OCI-M2 (cell line): Measurements from ENCODE around the gene IGFBP5.

Source experiments
- DNase-seq: peaks from one replicate; lab custom pipeline; 2025; ENCODE audit not compliant: unreplicated experiment; lab: John Stamatoyannopoulos, UW

The IGFBP5 gene

DNA sequence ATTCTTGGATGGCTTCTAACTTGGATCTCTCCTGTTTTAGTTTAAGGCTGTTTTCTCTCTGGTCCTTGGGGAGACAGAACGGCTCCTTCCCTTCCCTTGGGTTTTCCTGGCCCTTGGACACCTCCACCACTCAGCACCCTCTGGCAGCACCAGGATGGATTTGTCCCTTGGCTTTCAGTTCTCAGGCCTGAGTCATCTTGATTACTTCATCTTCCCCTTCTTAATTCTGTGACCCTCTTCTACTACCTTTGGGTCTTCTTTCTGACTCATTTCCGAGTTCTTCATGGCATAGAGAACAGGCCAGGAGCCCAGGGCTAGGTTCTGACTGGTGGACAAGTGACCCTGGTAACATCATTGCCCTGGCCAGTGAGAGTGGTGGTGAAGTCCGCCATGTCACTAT is 47.2 kb downstream of the IGFBP5 start:
- no peak for DNase-seq

DNA sequence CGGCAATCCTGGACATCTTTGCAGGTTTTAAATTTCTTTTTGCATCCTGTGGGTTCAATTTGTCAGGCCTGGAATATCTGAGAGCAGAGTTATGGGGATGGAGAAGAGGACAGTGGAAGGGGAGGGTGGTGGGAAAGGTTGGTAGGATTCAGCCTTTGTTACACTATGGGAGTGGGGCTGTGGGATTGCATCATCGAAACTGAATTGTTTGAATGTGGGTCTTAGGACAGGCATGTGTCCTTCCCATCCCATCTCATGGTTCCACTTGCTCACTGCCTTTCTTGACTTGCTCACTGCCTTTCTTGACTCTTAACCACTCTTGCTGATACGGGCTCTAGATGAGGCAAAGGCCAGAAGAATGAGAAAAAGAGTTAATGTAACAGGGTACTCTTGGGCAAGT is 49.2 kb downstream of the IGFBP5 start:
- no peak for DNase-seq

GRCh38 chr2:216645636-216645950 is 49.8 kb downstream of the IGFBP5 start:
- DNase-seq, result no peak

- DNase-seq, result no peak
Observed at GRCh38 chr2:216644842-216645635, 50.3 kb downstream of the IGFBP5 start.

GRCh38 chr2:216643986-216644659 is 51.2 kb downstream of the IGFBP5 start:
- no peak for DNase-seq

DNA sequence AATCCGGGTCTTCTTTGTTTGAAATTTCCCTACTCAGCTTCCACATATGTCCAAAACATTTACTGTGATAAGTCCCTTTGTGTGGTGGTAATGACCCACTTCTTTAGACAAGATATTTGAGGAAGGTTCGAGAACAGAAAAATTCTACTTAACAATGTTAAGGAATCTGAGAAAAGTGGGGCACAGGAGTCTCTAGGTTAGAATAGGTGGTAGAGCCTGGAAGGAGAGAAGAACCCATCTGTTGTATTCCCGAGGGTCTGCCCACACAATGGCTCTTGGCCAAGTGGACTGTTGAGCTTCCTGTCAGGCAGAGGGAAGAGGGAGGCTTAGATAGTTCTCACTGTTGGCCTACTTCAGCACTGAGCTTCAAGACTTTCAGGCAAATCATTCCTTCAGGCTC is 57.9 kb downstream of the IGFBP5 start:
- DNase-seq, result no peak

GRCh38 chr2:216636551-216637450 is 58.5 kb downstream of the IGFBP5 start:
- DNase-seq, result no peak

GRCh38 chr2:216635701-216636550 is 59.4 kb downstream of the IGFBP5 start:
- no peak for DNase-seq

GRCh38 chr2:216635171-216635570 is 60.2 kb downstream of the IGFBP5 start:
- DNase-seq, result no peak

- no peak for DNase-seq
Observed at GRCh38 chr2:216634370-216635148, 60.8 kb downstream of the IGFBP5 start.

DNA sequence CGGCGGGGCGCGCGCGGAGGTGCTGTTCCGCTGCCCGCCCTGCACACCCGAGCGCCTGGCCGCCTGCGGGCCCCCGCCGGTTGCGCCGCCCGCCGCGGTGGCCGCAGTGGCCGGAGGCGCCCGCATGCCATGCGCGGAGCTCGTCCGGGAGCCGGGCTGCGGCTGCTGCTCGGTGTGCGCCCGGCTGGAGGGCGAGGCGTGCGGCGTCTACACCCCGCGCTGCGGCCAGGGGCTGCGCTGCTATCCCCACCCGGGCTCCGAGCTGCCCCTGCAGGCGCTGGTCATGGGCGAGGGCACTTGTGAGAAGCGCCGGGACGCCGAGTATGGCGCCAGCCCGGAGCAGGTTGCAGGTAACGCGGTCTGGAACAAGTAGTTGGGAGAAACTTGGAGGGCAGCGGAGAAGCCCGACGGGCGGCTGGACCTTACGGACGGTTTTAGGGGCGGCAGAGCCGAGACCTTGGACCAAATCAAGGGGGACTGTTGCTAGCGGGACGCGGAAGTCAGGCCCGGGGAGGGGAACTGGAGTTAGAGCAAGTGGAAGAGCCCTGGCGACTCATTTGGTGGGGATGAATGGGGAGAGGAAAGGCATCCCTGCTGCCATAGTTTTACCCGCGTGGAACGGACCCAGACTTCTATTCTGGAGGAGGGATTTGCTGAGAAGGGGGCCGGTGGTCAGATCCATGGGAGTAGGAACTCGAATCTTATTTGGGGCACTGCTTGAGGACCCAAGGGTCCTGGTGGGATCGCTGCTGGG is 61.6 kb downstream of the IGFBP5 start:
- no peak for DNase-seq

DNA sequence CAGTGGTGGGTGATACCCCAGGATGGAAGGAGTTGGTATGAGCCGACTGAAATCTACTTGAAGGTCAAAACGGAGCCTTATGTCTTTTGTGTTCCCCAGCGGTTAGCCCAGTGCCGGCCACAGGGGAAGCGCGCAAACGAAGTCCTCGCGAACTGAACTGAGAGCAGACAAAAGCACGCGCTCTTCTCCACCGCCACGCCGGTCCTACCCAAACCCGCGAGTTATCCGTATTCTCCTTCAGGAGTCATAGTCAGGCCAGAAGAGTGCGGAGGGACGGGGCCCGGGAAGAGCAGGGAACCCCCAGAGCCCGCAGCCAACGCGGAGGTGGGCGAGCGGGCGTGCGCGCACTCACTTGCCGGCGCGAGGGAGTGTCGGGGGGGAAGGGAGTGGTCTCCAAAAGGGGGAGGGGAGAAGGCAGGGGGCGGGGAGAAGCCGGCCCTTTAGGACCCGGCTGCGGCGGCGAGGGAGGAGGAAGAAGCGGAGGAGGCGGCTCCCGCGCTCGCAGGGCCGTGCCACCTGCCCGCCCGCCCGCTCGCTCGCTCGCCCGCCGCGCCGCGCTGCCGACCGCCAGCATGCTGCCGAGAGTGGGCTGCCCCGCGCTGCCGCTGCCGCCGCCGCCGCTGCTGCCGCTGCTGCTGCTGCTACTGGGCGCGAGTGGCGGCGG is 62.3 kb downstream of the IGFBP5 start, which contains the start of gene IGFBP2:
Gene IGFBP2, plus strand, starts transcription at position 469 of the 664 bp plus-strand sequence. Its CDS starts 104 bp downstream, at position 573.
- DNase-seq, result no peak

DNA sequence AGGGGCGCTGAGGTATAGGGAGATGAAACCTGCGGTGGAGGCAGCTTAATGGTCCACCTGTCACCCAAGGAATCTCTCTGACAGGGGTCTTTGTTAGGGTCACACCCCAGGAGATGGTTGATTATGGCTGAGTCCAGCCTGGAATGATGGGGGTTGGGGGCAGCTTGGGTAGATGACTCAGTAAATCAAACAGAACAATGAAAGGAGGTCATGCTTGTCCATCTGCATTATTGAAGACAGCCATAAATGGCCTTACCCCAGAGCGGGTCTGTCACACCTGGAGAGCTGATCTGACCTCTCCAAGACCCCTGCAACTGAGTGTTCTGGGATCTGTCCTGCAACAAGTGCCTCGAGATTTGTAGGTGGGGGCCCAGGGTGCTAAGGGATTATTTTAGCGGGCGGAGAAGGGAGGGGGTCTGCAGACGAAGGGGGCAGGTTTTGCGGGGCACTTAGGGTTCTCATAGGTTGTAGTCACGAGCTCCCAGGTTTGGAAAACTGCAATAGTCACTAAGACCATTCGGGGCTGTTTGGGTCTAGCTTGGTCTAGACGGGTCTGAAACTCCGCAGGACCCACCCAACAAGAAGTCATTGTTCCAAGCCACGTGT is 62.9 kb downstream of the IGFBP5 start:
- DNase-seq, result no peak

- DNase-seq, result no peak
Observed at GRCh38 chr2:216629784-216630183, 65.6 kb downstream of the IGFBP5 start.

DNA sequence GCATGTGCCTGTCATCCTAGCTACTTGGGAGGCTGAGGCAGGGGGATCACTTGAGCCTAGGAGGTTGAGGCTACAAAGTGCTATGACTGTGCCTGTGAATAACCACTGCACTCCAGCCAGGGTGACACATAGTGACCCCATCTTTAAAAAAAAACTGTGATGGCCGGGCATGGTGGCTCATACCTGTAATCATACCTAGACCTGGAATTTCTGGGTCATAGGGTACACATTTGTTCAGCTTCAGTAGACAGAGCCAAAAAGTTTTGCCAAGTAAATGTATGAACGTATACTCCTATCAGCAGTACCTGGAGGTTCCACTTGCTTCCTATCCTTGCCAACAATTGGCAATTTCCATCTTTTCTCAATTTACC is 68.5 kb downstream of the IGFBP5 start:
- no peak for DNase-seq

DNA sequence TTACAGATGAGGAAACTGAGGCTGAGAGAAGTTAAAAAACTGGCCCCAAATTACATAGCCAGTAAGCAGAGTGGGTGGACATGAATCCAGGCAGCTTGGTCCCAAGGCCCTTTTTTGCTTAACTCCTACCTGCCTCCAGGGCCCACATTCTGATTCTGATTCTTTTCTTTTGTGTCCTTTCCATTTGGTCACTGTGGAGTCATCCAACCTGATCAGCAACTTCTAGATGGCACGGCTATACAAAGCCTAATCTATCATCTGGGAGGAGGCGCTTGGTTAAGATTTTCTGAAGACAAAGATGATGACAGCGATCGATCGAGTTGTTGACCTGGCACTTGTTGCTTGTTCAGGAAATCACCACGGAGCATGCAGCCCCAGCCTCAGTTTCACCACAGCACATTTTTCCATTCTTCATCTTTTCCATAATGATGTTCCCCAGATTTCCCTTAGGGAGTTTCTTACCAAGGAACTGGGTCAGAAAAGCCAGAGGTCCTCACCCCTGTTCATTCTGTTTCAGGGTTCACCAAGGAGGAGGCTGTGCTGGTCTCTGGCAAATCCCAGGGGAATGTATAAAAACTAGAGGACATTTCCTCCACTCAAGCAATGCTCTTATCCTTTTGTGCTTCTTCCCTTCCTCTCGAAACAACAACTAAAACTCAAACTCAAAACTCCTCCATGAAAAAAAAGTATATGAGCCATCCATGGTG is 69.0 kb downstream of the IGFBP5 start:
- DNase-seq, result no peak

DNA sequence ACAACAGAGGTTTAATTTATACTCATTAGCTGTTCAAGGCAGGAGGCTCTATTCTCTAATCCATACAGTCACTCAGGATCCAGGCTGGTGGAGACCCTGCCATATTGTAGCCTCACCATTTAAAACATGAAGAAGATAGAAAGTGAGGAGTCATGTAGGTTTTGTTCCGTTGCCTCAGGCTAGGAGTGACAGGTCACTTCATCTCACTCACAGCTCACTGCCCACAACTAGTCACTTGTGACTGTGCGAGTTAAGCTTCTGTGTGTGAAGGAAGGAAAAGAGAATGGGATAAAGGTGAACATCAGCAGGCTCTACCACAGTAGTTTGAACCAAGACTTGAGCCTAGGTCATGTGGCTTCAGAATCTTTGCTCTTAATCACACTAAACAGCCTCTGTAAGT is 71.1 kb downstream of the IGFBP5 start:
- no peak for DNase-seq

DNA sequence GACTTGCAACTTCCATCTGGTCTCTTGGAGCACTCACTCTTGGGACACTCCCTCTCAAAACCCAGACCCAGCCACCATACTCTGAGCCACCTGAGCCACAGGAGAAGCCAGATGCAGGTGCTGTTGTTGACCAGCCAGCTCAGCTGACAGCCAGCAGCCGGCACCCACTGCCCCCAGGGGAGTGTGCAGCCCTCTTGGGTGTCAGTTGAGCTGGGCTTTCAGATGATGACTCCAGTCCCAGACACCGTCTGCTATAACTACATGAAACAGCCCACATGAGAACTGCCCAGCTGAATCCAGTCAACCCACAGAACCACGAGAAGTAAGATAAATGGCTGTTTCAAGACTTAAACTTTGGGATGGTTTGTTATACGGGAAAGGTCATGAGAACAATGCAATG is 72.8 kb downstream of the IGFBP5 start:
- DNase-seq, result no peak
